ENCODE measurements around the gene OSTM1.

Gene OSTM1

DNA sequence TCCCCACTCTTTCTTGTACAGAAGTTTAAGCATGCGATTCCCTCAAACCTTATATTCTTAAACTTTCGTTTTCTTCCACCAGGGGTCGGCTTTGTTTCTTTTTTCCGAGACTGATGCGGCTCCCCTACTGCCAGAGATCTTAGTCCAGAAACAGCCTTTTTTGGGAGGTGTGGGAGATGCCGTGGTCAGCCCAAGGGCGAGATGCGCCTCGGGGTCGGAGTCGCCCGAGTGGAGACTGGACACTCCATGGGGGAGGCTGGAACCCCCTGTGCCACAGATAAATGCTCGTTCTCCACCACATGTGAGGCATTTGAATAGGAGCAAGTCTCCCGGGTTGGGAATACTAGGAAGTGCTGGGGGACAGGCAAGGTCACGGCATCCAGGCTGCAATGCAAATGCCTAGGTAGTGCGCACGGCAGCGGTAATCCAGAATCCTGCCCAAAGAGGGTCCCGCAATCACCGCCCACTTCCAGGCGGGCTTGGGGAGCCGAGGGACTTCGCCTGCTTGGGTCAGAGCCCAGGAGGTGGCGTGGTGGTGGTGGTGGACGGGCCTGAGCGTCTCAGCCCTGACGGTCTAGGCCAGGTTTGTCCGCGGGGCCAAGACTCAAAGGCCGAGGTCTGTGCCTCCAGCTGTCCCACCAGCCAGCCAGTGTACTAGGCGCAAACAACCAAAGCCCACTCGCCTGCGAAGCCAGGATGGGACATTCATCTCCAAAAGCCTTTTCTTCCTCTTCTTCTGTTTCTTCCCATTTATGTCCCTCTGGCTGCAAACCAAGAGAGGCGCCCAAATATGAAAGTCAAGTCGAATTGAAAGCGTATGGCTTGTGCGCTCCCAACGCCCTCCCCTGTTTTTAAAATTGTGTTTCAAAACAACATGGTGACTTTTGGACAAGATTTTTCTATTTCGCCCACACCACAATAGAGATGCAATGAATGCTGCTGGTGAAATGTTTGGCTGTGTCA is 39.3 kb upstream of the OSTM1 start:
- Mint-ChIP-seq H3K27ac (no peak overlapping the region), H3K4me1 (ENCODE audit: low read depth) (peaks cover 43% of the 10 kb centered on the region), H3K27me3 (peaks cover 90% of the 10 kb centered on the region), H3K9me3 (no peaks in the 10 kb centered on the region), H3K4me3 (peak overlapping the region; percentile 74), H3K36me3 (ENCODE audit: low read depth) (no peaks in the 10 kb centered on the region)
- peak; percentile 37 for DNase-seq

DNA sequence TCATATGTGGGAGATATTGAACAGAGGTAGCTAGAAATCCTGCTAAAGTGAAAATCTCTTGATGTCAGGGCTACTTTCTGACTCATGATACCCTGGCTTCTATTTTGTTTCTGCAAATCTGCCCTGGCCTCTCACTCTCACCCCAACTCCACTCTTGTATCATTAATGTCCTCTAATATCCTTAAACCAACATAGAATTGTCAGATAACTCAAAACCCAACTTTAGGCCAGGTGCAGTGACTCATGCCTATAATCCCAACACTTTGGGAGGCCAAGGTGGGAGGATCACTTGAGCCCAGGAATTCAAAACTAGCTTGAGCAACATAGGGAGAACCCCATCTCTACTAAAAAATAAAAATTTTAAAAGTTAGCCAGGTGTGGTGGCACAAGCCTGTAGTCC is 33.8 kb upstream of the OSTM1 start:
- DNase-seq: no peak
- Mint-ChIP-seq H3K9me3 (no peaks in the 10 kb centered on the region), H3K27ac (no peak overlapping the region), H3K36me3 (ENCODE audit: low read depth) (no peaks in the 10 kb centered on the region), H3K27me3 (peaks cover 50% of the 10 kb centered on the region), H3K4me1 (ENCODE audit: low read depth) (peaks cover 1% of the 10 kb centered on the region), H3K4me3 (no peak overlapping the region)

DNA sequence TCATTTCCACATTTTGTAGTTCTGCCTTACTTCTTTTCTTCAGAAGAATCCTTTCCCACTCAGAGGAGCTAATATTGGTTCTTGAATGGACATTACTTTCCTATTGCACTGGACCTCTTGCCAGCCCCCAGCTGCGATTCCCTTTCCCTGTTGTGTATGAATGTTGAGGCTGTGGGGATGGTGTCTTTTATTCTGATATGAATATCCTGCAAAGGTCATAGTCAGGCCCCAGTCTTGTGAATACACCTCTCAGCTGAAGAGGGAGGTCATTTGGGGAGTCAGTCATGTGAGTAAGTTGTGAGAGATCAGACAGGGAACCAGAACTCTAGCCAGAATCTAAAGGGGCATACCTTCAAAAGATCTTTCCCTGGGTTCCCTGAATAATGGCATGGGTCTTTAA is 32.6 kb upstream of the OSTM1 start:
- Mint-ChIP-seq H3K36me3 (ENCODE audit: low read depth) (no peaks in the 10 kb centered on the region), H3K9me3 (no peaks in the 10 kb centered on the region), H3K4me3 (no peak overlapping the region), H3K27me3 (peaks cover 38% of the 10 kb centered on the region), H3K27ac (no peak overlapping the region), H3K4me1 (ENCODE audit: low read depth) (no peaks in the 10 kb centered on the region)
- DNase-seq: no peak

DNA sequence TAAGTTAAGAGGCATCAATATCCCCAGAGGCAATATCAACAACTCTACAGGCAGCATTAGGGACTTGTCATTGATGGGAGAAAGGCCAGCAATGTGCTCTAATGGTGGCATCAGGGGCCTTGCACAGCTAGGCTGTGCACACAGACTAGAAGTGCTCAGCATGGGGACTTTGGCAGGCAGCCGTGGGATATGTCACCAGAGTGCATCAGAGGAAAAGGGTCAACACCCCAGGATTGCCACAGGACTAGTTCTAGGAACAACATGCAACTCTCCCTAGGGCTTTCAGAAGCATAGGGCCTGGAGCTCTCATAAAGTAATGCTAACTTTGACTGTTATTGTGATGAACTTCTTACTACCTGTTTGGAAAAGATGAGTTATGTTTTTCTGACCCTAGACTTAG is 32.2 kb upstream of the OSTM1 start:
- no peak overlapping the region for H3K27ac Mint-ChIP-seq
- H3K4me1 Mint-ChIP-seq (ENCODE audit: low read depth): no peaks in the 10 kb centered on the region
- no peaks in the 10 kb centered on the region for H3K36me3 Mint-ChIP-seq (ENCODE audit: low read depth)
- DNase-seq: no peak
- H3K27me3 Mint-ChIP-seq: peaks cover 35% of the 10 kb centered on the region
- no peak overlapping the region for H3K4me3 Mint-ChIP-seq
- H3K9me3 Mint-ChIP-seq: no peaks in the 10 kb centered on the region

DNA sequence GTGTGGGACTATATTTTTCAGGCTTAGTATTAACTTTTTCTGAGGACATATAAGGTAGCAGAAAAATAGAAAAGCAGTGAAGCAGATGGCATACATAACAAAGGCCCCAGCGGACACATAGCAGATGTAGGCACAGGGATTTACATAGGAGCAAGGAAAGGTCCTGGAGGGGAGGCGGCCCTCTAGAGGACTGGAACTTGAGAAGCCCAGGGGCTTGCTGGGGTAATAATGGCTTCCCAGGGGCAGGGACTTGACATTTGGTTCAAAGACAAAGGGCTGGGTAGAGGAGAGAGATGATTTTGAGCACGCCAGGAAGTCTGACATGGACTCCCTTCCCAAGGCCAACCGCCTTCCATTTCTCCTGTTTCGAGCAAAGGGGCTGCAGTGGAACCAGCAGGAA is 31.7 kb upstream of the OSTM1 start:
- Mint-ChIP-seq H3K4me3 (no peak overlapping the region), H3K9me3 (no peaks in the 10 kb centered on the region), H3K27me3 (peaks cover 33% of the 10 kb centered on the region), H3K27ac (no peak overlapping the region), H3K4me1 (ENCODE audit: low read depth) (no peaks in the 10 kb centered on the region), H3K36me3 (ENCODE audit: low read depth) (no peaks in the 10 kb centered on the region)
- no peak for DNase-seq

DNA sequence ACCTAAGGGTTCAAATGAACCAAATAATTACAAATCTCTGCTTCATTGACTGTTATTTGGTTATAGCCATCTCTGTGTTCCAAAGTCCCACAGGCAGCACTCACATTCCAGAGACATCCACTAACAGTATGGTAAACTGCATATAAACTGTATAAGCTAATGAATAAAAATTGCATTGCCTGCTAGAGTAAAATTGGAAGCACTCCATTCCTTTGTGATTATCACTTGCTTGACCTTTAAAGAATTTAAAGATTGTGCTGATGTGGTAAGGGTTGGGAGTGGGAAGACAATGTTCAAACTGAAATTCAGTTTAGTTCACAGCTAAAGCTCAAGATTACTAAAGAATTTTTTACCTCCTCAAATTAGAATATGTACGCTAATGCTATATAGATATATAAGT is 31.0 kb upstream of the OSTM1 start:
- no peak overlapping the region for H3K27ac Mint-ChIP-seq
- peaks cover 31% of the 10 kb centered on the region for H3K27me3 Mint-ChIP-seq
- H3K9me3 Mint-ChIP-seq: no peaks in the 10 kb centered on the region
- no peak overlapping the region for H3K4me3 Mint-ChIP-seq
- H3K36me3 Mint-ChIP-seq (ENCODE audit: low read depth): no peaks in the 10 kb centered on the region
- no peaks in the 10 kb centered on the region for H3K4me1 Mint-ChIP-seq (ENCODE audit: low read depth)
- no peak for DNase-seq

DNA sequence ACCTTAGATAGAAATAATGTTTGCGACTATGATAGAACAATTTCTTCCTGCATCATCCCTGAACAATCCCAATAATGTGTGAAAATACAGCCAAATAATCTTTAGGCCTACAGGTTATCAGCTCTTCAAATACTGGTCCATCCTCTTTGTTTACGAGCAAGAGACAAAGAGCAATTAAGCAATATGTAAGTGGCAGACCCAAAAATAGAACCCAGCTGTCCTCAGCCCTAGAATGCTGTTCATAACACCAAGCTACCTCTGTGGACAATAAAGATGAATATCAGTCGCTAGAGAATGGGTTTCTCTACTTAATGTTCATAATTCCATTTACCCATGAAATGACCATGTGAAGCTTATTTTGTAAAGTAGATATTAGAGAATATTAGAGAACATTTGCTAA is 28.4 kb upstream of the OSTM1 start:
- no peak overlapping the region for H3K27ac Mint-ChIP-seq
- DNase-seq: no peak
- H3K4me1 Mint-ChIP-seq (ENCODE audit: low read depth): no peaks in the 10 kb centered on the region
- H3K9me3 Mint-ChIP-seq: no peaks in the 10 kb centered on the region
- H3K27me3 Mint-ChIP-seq: peaks cover 16% of the 10 kb centered on the region
- no peak overlapping the region for H3K4me3 Mint-ChIP-seq
- no peaks in the 10 kb centered on the region for H3K36me3 Mint-ChIP-seq (ENCODE audit: low read depth)

DNA sequence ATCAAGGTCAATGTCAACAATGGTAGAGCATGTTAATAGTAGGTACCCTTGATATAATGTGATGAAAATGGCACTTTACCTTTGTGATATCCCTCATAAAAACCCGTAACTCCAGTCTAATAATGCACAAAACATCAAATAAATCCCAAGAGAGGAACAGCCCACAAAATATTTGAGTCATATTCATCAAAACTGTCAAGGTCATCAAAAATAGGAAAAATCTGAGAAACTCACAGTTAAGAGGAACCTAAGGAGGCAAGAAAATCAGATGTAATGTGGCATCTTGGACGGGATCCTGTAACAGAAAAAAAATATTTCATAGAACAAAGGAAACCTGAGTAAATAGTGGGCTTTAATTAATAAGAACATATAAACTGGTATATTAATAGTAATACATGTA is 25.5 kb upstream of the OSTM1 start:
- Mint-ChIP-seq H3K4me3 (no peak overlapping the region), H3K36me3 (ENCODE audit: low read depth) (no peaks in the 10 kb centered on the region), H3K9me3 (no peaks in the 10 kb centered on the region), H3K27me3 (peaks cover 29% of the 10 kb centered on the region), H3K4me1 (ENCODE audit: low read depth) (no peaks in the 10 kb centered on the region), H3K27ac (no peak overlapping the region)
- DNase-seq: no peak

DNA sequence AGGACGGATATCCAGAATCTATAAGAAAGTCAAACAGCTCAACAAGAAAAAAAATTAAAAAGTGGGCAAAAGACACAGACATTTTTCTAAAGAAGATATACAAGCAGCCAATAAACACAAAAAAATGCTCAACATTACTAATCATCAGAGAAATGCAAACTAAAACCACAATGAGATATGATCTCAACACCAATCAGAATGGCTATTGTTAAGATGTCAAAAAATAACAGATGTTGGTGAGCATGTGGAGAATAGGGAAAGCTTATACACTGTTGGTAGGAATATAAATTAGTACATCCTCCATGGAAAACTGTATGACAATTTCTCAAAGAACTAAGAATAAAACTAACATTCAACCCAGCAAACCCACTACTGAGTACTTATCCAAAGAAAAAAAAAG is 23.3 kb upstream of the OSTM1 start:
- no peak for DNase-seq
- H3K27ac Mint-ChIP-seq: no peak overlapping the region
- no peaks in the 10 kb centered on the region for H3K9me3 Mint-ChIP-seq
- no peak overlapping the region for H3K4me3 Mint-ChIP-seq
- no peaks in the 10 kb centered on the region for H3K36me3 Mint-ChIP-seq (ENCODE audit: low read depth)
- peaks cover 34% of the 10 kb centered on the region for H3K27me3 Mint-ChIP-seq
- no peaks in the 10 kb centered on the region for H3K4me1 Mint-ChIP-seq (ENCODE audit: low read depth)

DNA sequence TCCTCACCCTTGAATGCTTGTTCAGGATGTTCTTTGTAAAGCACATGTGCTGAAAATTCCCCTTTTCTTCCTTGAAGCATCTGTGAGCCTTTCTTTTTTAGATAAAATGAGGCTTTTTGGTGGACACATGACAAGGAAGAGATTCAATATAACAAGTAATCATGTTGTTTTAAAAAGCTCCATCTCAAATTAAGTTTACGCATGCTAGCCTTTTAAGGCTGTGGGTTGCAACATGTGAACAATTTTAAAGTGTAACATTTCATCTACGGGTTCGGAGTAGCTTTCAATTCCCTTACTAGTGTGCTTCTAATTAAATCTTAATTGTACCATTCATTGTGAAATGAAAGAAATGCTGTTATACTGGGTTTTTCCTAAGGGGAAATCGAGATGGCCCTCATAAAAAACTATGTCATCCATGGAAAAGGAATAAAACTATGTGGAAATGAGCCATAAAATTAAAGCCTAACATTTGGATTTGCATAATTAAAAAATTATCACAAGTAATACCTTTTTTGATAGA is 19.3 kb upstream of the OSTM1 start:
- Mint-ChIP-seq H3K4me3 (no peak overlapping the region), H3K4me1 (ENCODE audit: low read depth) (no peaks in the 10 kb centered on the region), H3K9me3 (no peaks in the 10 kb centered on the region), H3K27ac (no peak overlapping the region), H3K27me3 (peaks cover 44% of the 10 kb centered on the region), H3K36me3 (ENCODE audit: low read depth) (no peaks in the 10 kb centered on the region)
- DNase-seq: no peak

DNA sequence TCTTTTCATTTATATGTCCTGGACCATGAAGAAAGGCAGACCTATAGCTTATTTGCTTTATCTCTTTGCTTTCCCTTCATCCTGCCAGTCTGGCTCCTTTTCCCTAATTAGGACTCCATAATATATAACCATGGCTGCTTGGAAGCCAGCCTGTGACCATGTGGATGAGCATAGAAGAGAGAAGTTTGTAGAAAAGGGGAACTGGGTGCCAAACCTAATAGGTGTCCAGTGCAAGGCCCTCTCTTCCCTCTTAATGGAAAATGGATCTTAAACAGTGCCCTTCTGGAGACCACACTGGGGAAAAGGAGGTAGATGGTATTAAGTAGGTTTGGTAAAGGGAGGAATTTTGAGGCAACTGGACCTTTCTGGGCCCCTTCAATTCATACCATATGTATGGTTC is 16.7 kb upstream of the OSTM1 start:
- no peak overlapping the region for H3K27ac Mint-ChIP-seq
- no peak overlapping the region for H3K4me3 Mint-ChIP-seq
- no peaks in the 10 kb centered on the region for H3K36me3 Mint-ChIP-seq (ENCODE audit: low read depth)
- H3K27me3 Mint-ChIP-seq: peaks cover 45% of the 10 kb centered on the region
- no peaks in the 10 kb centered on the region for H3K4me1 Mint-ChIP-seq (ENCODE audit: low read depth)
- no peaks in the 10 kb centered on the region for H3K9me3 Mint-ChIP-seq
- DNase-seq: no peak

DNA sequence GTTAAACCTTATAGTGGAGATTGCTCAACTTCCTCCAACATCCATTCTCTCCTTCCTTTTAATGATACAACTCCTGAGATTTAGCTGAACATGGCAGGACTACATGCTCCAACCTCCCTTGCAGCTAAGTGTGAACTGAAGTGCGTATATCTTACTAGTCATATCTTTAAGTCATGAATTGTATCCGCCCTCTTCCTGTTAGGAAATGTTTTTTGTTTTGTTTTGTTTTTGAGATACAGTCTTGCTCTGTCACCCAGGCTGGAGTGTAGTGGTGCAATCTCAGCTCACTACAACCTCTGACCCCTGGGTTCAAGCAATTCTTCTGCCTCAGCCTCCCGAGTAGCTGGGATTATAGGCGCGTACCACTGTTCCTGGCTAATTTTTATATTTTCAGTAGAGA is 8.8 kb upstream of the OSTM1 start:
- Mint-ChIP-seq H3K27ac (no peak overlapping the region), H3K27me3 (peaks cover 22% of the 10 kb centered on the region), H3K4me1 (ENCODE audit: low read depth) (no peaks in the 10 kb centered on the region)

DNA sequence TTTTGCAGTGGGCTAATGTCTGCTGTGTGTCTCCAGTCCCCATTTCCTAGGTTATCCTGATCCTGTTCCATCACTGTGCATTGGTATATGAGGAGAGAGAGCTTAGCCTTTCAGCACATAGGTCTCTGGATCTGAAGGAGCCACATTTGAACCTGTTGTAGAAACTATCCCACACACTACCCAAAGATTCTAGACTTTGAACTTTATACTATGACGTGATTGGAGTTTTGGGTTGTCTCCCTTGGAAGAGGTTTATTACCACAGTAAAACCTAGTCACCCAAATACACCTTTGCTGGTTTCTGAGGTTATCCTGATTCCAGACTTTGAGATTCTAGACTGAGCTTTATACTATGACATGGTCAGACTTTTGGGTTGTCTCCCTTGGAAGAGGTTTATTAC is 8.0 kb upstream of the OSTM1 start:
- DNase-seq: no peak
- H3K4me3 Mint-ChIP-seq: no peak overlapping the region
- no peaks in the 10 kb centered on the region for H3K36me3 Mint-ChIP-seq (ENCODE audit: low read depth)
- no peak overlapping the region for H3K27ac Mint-ChIP-seq
- peaks cover 19% of the 10 kb centered on the region for H3K27me3 Mint-ChIP-seq
- H3K9me3 Mint-ChIP-seq: no peaks in the 10 kb centered on the region
- H3K4me1 Mint-ChIP-seq (ENCODE audit: low read depth): no peaks in the 10 kb centered on the region

More for the DNA sequence above, 8.8 kb upstream of the OSTM1 start:
- no peak for DNase-seq
- Mint-ChIP-seq H3K36me3 (ENCODE audit: low read depth) (no peaks in the 10 kb centered on the region), H3K9me3 (no peaks in the 10 kb centered on the region), H3K4me3 (no peak overlapping the region)

DNA sequence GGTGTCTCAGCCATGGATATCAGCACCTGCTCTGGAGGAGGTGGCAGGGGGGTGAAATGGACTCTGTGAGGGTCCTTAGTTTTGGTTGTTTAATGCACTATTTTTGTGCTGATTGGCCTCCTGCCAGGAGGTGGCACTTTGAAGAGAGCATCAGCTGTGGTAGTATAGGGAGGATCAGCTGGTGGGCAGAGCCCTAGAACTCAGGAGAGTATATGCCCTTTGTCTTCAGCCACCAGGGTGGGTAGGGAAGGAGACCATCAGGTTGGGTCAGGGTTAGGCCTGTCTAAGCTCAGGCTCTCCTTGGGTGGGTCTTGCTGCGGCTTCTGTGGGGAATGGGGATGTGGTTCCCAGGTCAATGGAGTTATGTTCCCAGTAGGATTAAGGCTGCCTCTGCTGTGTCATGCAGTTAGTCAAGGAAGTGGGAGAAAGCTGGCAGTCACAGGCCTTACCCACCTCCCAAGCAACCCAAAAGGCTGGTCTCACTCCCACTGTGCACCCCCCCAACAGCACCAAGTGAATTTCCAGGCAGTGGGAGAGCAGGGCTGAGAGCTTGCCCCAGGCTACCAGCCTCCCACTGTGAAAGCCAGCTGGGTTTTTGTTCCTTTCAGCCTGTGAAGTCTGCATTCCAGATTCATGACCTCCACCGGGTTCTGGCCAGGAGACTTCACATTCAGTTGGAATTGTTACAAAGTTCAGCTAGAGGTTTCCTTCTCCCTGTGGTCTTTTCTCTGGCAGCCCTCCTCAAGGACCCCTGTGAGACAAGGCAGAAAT is 5.7 kb upstream of the OSTM1 start:
- H3K36me3 Mint-ChIP-seq (ENCODE audit: low read depth): no peaks in the 10 kb centered on the region
- no peak for DNase-seq
- H3K27me3 Mint-ChIP-seq: peaks cover 5% of the 10 kb centered on the region
- H3K9me3 Mint-ChIP-seq: no peaks in the 10 kb centered on the region
- H3K27ac Mint-ChIP-seq: no peak overlapping the region
- peaks cover 7% of the 10 kb centered on the region for H3K4me1 Mint-ChIP-seq (ENCODE audit: low read depth)
- no peak overlapping the region for H3K4me3 Mint-ChIP-seq

DNA sequence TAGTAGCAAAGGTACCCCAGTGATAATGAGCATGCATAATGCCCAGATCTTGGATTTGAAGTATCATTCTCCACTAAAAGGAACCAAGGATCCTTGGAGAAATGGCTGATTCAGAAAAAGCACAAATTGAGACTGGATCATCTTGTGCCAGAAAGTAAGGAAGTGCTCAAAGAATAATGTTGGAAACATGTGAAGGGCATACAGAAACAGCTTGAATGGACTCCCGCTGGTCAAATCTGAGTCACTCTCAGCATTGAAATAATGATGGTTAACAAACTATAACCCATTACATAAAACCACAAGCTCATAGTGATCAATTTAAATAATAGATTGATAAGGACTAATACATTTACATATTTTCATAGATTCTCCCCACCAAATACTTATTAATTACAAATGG is 3.6 kb upstream of the OSTM1 start:
- no peak overlapping the region for H3K27ac Mint-ChIP-seq
- H3K27me3 Mint-ChIP-seq: peaks cover 4% of the 10 kb centered on the region
- no peak for DNase-seq
- peaks cover 2% of the 10 kb centered on the region for H3K36me3 Mint-ChIP-seq (ENCODE audit: low read depth)
- H3K4me3 Mint-ChIP-seq: no peak overlapping the region
- no peaks in the 10 kb centered on the region for H3K9me3 Mint-ChIP-seq
- peaks cover 21% of the 10 kb centered on the region for H3K4me1 Mint-ChIP-seq (ENCODE audit: low read depth)

Measured in activated T-cell treated with anti-CD3 and anti-CD28 coated beads, Interleukin-2, amount 50 U/mL, for 24 hours (primary cell).